ENCODE measurements around the gene CHRNB1. TPM values are rescaled to one million over a fixed set of nuclear protein-coding genes. Genes with fewer than 3 reads are reported as not detected.

The CHRNB1 gene, protein sequence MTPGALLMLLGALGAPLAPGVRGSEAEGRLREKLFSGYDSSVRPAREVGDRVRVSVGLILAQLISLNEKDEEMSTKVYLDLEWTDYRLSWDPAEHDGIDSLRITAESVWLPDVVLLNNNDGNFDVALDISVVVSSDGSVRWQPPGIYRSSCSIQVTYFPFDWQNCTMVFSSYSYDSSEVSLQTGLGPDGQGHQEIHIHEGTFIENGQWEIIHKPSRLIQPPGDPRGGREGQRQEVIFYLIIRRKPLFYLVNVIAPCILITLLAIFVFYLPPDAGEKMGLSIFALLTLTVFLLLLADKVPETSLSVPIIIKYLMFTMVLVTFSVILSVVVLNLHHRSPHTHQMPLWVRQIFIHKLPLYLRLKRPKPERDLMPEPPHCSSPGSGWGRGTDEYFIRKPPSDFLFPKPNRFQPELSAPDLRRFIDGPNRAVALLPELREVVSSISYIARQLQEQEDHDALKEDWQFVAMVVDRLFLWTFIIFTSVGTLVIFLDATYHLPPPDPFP
- 2.0 and 3.7 TPM in 2 replicates for total RNA-seq

DNA sequence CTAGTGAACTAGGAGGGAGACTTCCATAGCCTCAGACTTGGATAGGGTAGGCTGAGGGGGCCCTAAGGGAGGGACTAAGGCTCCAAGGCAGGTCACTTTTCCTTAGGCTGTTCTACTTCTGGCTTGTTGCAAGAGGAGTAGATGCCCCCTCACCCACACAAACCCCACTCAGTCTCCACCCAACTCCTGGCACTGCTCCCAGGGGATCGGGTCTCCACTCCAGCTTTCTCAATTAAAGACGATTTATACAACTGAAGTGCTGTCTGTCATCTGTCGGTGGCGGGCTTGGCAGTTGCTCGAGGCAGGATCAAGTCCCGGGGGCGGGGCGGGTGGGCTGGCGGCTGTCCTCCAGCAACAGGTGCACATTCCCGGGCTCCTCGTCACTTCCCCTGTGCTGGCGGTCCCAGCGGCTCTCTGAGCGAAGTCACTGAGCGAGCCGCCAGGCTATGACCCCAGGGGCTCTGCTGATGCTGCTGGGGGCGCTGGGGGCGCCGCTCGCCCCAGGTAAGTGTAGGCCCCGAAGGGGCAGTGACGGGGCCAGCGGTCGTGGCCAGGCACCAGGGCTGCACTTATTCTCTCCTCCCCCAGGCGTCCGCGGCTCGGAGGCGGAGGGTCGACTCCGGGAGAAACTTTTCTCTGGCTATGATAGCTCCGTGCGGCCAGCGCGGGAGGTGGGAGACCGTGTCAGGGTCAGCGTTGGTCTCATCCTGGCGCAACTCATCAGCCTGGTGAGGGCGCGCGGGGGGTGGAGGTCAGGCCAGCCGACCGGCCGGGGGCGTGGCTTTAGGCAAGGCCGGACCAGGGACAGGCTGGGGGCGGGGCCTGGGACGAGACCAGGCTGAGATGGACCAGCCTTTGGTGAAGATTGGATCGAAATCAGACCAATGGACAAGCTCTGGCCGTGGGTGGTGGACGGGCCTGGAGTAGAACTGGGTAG is at the start of gene CHRNB1:
TSS of gene CHRNB1 (plus strand) at position 380 of the 937 bp plus-strand sequence. CDS start at position 447, 67 bp downstream.

DNA sequence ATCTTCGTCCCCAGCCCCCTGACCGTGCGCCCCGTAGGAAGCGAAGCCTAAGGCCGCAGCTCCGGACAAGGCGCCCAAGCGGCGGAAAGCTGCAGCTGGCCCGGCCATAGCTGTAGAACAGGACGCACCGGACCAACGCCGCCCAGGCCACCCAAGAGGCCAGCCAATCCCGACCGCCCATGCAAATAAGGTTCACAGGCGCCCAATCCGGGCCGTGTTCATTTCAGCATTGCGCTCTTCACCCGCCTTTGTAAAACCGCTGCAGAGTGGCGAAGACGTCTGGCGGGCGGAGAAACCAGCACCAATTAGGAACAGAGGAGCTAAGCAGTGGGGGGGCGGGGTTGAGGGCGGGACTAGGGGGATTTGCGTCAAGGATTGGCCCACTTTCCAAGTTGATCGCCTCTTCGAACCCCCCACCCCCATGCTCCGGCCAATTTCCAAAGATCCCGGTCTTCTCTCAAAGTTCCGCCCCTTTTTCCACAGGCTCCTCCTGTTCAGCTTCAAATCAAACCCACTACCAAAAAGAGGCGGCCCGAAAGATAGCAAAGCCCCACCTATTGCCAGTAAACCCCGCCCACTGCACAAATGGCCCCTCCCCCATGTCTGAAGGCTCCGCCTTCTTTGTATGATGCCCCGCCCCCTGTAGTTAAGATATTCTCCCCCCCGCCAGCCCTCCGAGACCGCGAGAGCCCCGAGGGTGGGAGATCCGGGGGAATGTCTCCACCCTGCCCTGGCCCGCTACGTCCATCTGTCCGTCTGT is 40.7 kb upstream of the CHRNB1 start, which contains the start of gene TMEM256:
TSS of gene TMEM256 (minus strand) at position 121 of the 760 bp plus-strand sequence. CDS start at position 108, 13 bp downstream.

DNA sequence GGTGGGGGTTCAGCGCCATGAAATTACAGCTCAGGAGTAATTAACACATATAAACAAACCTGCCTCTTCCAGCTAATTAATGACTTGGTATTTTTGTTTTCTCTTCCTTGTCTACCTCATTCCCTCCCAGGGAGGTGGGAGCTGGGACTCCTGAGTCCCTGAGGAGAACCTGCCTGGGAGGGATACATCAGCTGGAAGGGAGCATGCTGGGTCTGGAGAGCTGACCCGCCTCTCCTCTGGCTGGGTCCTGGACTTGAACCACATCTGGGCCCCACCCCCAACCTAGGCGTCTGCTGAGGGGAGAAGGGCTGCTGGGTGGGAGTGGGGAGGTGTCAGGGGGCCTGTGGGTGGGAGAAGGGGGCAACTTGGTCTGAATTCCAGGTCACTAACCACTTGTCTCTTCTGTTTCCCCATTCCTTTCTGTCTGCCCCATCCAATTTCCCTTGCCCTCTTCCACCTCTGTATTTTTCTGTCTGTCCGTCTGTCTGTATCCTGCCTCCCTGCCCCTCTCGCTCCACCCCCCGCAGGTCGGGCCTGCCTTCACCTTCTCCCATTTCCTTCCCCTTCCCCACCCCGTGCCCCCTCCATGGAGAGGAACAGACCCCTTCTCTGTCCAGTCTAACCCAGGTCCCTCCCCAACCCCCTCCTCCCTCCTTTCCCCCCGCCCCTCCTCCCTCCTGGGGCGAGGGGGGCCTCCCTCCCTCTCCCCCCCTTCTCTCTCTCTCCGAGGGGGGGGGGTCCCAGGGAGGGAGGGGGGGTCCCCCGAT is 37.2 kb upstream of the CHRNB1 start, which contains the start of gene NLGN2:
TSS of gene NLGN2 (plus strand) at position 361 of the 767 bp plus-strand sequence. CDS start 411 bp downstream, outside the sequence.

DNA sequence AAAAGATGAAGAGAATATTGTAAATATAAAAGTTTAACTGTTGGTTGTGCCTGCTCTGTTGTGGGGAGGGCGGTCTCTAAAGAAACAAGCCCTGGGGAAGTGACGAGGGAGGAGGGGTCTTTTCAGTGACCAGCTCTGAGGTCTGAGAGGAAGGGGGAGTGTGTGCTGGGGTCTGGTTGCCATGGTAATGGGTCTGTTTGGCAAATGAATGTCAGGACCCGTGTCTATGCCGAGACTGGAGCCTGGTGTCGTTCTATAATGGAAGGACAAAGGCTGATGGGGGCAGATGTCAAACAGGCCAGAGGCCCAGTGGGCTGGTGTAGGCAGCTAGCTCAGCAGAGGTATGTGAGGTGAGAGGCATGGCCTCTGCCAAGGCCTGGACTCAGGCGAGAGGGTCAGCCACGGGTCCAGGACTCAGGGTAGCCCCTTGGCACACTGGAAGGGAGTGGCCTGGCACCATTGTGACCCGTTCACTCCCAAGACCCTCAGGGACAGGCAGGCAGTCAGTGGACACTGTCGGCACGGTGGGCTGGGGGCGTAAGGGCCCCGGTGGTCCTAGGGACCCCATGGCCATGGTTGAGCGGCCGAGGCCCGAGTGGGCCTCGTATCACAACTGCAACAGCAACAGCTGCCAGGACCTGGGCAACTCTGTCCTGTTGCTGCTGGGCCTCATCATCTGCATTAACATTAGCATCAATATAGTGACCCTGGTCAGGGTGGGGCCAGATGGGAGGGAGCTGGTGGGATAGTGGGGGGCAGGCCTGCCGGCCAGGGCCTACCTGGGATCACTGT is 24.8 kb upstream of the CHRNB1 start, which contains the start of gene SPEM1:
TSS of gene SPEM1 (plus strand) at position 506 of the 792 bp plus-strand sequence. CDS start at position 567, 61 bp downstream.

DNA sequence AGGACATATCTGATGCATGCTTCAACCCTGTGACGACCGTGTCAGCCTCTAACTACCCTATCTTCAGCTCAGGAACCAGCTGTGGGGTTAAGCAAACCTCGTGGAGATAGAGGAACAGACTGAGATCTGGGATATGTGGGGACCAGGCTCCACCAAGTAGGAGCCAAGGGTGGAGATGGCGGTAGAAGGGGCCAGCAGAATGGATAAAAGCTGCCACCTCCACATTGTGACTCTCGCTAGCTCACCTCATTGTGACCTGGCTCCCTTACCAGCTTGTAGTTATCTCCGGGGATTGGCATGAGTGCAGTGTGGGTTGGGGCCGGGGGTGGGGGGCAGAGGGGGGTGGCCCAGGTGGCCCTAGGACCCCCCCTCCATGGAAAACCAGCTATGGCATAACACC is 19.5 kb upstream of the CHRNB1 start, which contains the start of gene SPEM2:
TSS of gene SPEM2 (plus strand) at position 301 of the 400 bp plus-strand sequence. CDS start at position 374, 73 bp downstream.

DNA sequence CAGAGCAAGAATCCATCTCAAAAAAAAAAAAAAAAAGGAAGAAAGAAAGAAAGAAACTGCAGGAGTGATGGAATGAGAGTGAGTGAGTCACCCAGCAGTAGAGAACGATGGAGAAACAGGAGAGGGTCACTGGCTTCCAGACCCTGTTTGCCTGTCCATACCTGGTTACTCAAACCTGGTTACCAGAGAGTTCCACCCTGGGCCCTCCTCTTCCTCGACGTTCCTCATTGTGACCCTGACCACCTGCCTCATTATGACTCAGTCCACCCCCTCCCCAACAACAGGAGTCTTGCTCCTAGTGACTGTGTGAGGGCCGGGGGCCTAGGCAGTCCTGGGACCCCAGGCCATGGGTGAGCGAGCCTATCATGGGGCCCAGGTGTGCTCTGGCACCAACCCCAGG is 16.3 kb upstream of the CHRNB1 start, which contains the start of gene SPEM3:
TSS of gene SPEM3 (plus strand) at position 301 of the 400 bp plus-strand sequence. CDS start at position 347, 46 bp downstream.

DNA sequence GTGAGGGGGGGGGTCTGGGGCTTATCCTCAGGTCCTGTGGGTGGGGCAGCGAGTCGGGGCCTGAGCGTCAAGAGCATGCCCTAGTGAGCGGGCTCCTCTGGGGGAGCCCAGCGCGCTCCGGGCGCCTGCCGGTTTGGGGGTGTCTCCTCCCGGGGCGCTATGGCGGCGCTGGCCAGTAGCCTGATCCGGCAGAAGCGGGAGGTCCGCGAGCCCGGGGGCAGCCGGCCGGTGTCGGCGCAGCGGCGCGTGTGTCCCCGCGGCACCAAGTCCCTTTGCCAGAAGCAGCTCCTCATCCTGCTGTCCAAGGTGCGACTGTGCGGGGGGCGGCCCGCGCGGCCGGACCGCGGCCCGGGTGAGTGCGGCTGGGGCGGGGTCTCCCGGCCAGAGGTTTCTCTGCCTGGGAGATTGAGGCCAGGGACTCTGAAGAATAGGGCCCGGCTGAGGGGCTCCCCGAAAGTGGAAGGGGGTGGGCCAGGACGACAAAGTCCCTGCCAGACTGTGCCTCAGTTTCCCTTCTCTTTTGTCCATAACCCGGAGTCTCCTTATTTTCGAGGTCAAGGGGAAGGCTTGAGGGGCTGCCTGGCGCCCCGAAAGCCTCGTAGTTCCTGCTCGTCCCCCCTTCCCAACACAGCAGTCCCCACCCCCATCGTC is 5.3 kb upstream of the CHRNB1 start, which contains the start of gene FGF11:
TSS of gene FGF11 (plus strand) at position 51 of the 651 bp plus-strand sequence. CDS start at position 160, 109 bp downstream.

DNA sequence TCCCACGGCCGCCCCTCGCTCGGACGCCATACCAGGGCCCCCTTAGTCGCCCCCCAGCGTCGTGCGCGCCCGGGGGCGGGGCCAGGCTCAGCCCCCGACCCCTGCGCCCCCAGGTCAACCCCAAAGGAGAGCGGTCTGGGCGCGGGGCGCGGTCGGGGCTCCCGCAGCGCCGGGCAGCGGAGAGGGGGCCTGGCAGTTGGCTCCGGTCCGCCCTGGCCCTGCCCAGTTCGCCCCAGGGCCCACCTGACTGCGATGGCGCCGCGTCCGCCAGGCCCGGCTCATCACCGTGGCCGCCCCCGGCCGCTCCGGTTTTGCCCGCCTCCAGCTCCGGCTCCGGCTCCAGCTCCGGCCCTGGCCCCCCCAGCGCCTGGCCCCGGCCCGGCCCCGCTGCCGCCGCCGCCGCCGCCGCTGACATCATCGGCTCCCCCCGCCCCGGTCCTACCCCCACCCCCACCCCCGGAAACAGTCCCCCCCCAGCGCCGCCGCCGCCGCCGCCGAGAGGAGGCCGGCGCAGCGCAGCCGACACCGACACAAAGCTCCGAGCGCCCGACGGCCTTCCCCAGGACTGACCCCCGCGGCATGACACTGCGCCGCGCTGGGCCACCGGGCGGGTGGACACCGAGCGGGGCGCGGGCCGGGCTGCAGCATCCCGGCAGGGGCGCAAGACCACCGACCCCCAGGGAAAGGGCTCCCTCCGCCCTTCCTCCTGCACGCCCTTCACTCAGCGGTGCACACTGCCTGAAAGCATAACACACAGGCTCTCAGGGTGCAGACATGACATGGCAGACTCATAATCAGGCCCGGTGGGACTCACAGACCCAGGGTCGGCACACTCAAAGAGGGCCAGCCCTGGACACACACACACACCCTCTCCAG is 34.6 kb downstream of the CHRNB1 start, which contains the start of gene ZBTB4:
TSS of gene ZBTB4 (minus strand) at position 419 of the 876 bp plus-strand sequence. CDS start 12,830 bp downstream, outside the sequence.

DNA sequence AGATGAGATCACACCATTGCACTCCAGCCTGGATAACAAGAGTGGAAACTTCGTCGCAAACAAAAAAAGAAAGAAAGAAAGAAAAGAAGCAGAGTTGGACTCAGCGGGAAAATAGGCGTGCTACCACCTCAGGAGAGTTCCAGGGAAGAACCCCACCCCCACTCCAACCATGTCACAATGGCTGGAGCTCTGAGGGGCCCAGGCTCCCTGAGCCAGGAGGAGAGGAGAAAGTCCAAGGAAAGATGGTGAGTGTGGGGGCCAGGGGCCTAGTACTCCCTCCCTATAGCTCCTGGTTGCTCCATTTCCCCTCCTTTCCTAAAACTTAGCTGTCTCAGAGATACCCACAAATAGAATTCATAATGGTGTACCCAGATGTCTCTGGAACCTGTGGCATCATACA is 36.4 kb downstream of the CHRNB1 start, which contains the start of gene SLC35G6:
TSS of gene SLC35G6 (plus strand) at position 172 of the 400 bp plus-strand sequence. CDS start at position 243, 71 bp downstream.

DNA sequence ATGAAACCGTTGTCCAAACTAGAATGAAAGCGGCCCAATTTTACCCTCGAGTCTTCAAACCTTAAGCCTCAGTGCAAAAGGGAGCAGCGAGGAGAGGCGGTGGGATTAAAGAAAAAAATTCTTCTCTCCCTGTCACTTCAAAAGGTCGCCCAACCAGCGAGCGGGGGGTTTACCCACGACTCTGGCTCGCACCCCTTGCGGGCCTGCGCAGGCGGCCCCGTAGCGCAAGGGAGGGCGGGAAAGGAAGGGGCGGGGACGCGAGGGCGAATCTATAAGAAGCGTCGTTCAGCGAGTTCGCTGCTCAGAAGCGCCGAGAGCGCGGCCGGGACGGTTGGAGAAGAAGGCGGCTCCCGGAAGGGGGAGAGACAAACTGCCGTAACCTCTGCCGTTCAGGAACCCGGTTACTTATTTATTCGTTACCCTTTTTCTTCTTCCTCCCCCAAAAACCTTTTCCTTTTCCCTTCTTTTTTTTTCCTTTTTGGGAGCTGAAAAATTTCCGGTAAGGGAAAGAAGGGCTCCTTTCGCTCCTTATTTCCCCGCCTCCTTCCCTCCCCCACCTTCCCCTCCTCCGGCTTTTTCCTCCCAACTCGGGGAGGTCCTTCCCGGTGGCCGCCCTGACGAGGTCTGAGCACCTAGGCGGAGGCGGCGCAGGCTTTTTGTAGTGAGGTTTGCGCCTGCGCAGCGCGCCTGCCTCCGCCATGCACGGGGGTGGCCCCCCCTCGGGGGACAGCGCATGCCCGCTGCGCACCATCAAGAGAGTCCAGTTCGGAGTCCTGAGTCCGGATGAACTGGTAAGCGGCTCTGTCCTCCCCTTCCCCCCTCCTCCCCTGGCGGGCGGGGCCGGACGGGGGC is 39.4 kb downstream of the CHRNB1 start, which contains the start of gene POLR2A:
TSS of gene POLR2A (plus strand) at position 300 of the 852 bp plus-strand sequence.

Other genes starting within 250 kb of the CHRNB1 start
- gene DLG4, start 225.2 kb upstream of the CHRNB1 start, total RNA-seq: 7.3 and 11.9 TPM in 2 replicates
- gene ACADVL, start 225.1 kb upstream of the CHRNB1 start, total RNA-seq: 194 and 236 TPM in 2 replicates
- gene DVL2, start 210.5 kb upstream of the CHRNB1 start, total RNA-seq: 63.9 and 93.2 TPM in 2 replicates
- 36.6 and 37.1 TPM in 2 replicates for gene PHF23, start 205.6 kb upstream of the CHRNB1 start, total RNA-seq
- gene GABARAP, start 202.6 kb upstream of the CHRNB1 start, total RNA-seq: 110 and 194 TPM in 2 replicates
- gene CTDNEP1, start 193.3 kb upstream of the CHRNB1 start, total RNA-seq: 28.7 and 40.1 TPM in 2 replicates
- gene ELP5, start 192.8 kb upstream of the CHRNB1 start, total RNA-seq: 28.9 and 31.2 TPM in 2 replicates
- 0.98 and 2.9 TPM in 2 replicates for gene CLDN7, start 182.6 kb upstream of the CHRNB1 start, total RNA-seq
- under 0.01 TPM in 1 of 2 replicates, not detected in the other for gene SLC2A4, start 163.3 kb upstream of the CHRNB1 start, total RNA-seq
- gene YBX2, start 150.4 kb upstream of the CHRNB1 start, total RNA-seq: not detected in 2 replicates
- 909 and 1,080 TPM in 2 replicates for gene EIF5A, start 137.4 kb upstream of the CHRNB1 start, total RNA-seq
- 39.9 and 46.7 TPM in 2 replicates for gene GPS2, start 129.7 kb upstream of the CHRNB1 start, total RNA-seq
- 14.7 and 21.7 TPM in 2 replicates for gene NEURL4, start 115.7 kb upstream of the CHRNB1 start, total RNA-seq
- 0.20 and 2.2 TPM in 2 replicates for gene ACAP1, start 108.5 kb upstream of the CHRNB1 start, total RNA-seq
- gene KCTD11, start 92.9 kb upstream of the CHRNB1 start, total RNA-seq: 2.6 and 4.1 TPM in 2 replicates
- not detected in 2 replicates for gene TMEM95, start 89.9 kb upstream of the CHRNB1 start, total RNA-seq
- gene TNK1, start 64.0 kb upstream of the CHRNB1 start, total RNA-seq: 0.20 TPM in 1 of 2 replicates, not detected in the other
- gene PLSCR3, start 50.5 kb upstream of the CHRNB1 start, total RNA-seq: 22.8 and 26.8 TPM in 2 replicates
- gene TMEM256, start 41.0 kb upstream of the CHRNB1 start, total RNA-seq: 103 and 132 TPM in 2 replicates
- gene NLGN2, start 37.2 kb upstream of the CHRNB1 start, total RNA-seq: 2.9 and 4.4 TPM in 2 replicates
- not detected in 2 replicates for gene SPEM1, start 24.7 kb upstream of the CHRNB1 start, total RNA-seq
- gene SPEM2, start 19.4 kb upstream of the CHRNB1 start, total RNA-seq: not detected in 2 replicates
- not detected in 2 replicates for gene SPEM3, start 16.2 kb upstream of the CHRNB1 start, total RNA-seq
- gene TMEM102, start 9.6 kb upstream of the CHRNB1 start, total RNA-seq: 0.98 and 1.1 TPM in 2 replicates
- under 0.01 and 0.37 TPM in 2 replicates for gene FGF11, start 5.5 kb upstream of the CHRNB1 start, total RNA-seq
- 19.1 and 19.5 TPM in 2 replicates for gene ZBTB4, start 34.6 kb downstream of the CHRNB1 start, total RNA-seq
- gene SLC35G6, start 36.4 kb downstream of the CHRNB1 start, total RNA-seq: not detected in 2 replicates
- gene POLR2A, start 39.3 kb downstream of the CHRNB1 start, total RNA-seq: 81.9 and 112 TPM in 2 replicates
- 5.5 and 8.5 TPM in 2 replicates for gene TNFSF12, start 104.0 kb downstream of the CHRNB1 start, total RNA-seq
- 0.59 and 1.1 TPM in 2 replicates for gene TNFSF13, start 113.7 kb downstream of the CHRNB1 start, total RNA-seq
- 69.1 and 70.0 TPM in 2 replicates for gene SENP3, start 116.9 kb downstream of the CHRNB1 start, total RNA-seq
- gene CD68, start 134.6 kb downstream of the CHRNB1 start, total RNA-seq: 39.7 and 53.0 TPM in 2 replicates
- 116 and 129 TPM in 2 replicates for gene MPDU1, start 138.8 kb downstream of the CHRNB1 start, total RNA-seq
- 0.20 TPM in 1 of 2 replicates, not detected in the other for gene SOX15, start 145.0 kb downstream of the CHRNB1 start, total RNA-seq
- gene FXR2, start 169.8 kb downstream of the CHRNB1 start, total RNA-seq: 27.6 and 35.8 TPM in 2 replicates
- 19.2 and 20.9 TPM in 2 replicates for gene SAT2, start 182.8 kb downstream of the CHRNB1 start, total RNA-seq
- gene SHBG, start 185.1 kb downstream of the CHRNB1 start, total RNA-seq: 0.37 and 0.39 TPM in 2 replicates
- not detected in 2 replicates for gene ATP1B2, start 205.9 kb downstream of the CHRNB1 start, total RNA-seq
- gene TP53, start 242.4 kb downstream of the CHRNB1 start, total RNA-seq: 30.9 and 46.9 TPM in 2 replicates
- gene WRAP53, start 243.4 kb downstream of the CHRNB1 start, total RNA-seq: 8.1 and 10.2 TPM in 2 replicates